IPS-20b (cell line): ENCODE measurements around the gene SIGLEC10.

Experiments used
- H3K27ac ChIP-seq: one replicate; pipeline ENCODE4 v1.5.1; 2013; ENCODE audit warnings: low read length
- H3K27me3 ChIP-seq: 2 replicates; pipeline ENCODE4 v1.6.1; 2013; ENCODE audit warnings: mild to moderate bottlenecking, low read length, inconsistent platforms; ENCODE audit not compliant: insufficient read depth
- H3K36me3 ChIP-seq: 2 replicates; pipeline ENCODE4 v1.6.1; 2013; ENCODE audit warnings: low read depth, mild to moderate bottlenecking, inconsistent platforms, low read length, moderate library complexity; ENCODE audit not compliant: insufficient read depth
- H3K4me1 ChIP-seq: 2 replicates; pipeline ENCODE4 v1.6.1; 2013; ENCODE audit warnings: mild to moderate bottlenecking, control low read depth, inconsistent platforms, low read length, moderate library complexity; ENCODE audit not compliant: insufficient read depth
- H3K4me3 ChIP-seq: 2 replicates; pipeline ENCODE4 v1.5.1; 2013; ENCODE audit warnings: mild to moderate bottlenecking, low read length, inconsistent platforms
- H3K9ac ChIP-seq: 2 replicates; pipeline ENCODE4 v1.6.1; 2013; ENCODE audit warnings: low read depth, mild to moderate bottlenecking, inconsistent platforms, low read length, moderate library complexity
- H3K9me3 ChIP-seq: 2 replicates; pipeline ENCODE4 v1.6.1; 2013; ENCODE audit warnings: mild to moderate bottlenecking, low read depth, low read length, inconsistent platforms; ENCODE audit not compliant: insufficient read depth

SIGLEC10 gene

DNA sequence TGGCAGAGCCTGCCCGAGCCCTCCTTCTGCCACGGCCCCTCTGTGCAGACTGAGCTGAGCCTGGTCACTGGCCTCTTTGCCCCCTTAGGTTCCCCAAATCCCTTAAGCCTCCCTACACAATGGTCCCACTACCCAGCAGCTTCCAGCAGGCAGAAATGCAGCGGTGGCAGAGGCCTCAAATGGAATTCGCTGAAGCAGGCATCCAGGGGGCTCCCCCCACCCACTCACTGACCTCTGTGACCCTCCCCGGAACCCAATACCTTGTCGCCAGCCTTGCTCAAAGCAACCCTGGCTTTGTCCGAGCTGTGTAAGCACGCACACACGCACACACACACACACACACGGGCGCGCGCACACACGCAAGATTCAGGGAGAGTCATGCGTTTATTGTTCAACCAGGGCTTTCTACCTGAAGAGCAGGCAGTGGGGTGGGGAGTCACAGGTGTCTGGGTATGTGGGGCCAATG, 29.5 kb downstream of the SIGLEC10 start, which contains the start of gene LIM2:
LIM2 (minus strand) TSS at position 51 of the 466 bp plus-strand sequence. CDS start 531 bp downstream, outside the sequence.
- Histone ChIP-seq H3K9ac (no peak within 1 kb of the TSS), H3K4me1 (no peaks in the 10 kb centered on the region; the same call in 1 of the 2 replicates)

DNA sequence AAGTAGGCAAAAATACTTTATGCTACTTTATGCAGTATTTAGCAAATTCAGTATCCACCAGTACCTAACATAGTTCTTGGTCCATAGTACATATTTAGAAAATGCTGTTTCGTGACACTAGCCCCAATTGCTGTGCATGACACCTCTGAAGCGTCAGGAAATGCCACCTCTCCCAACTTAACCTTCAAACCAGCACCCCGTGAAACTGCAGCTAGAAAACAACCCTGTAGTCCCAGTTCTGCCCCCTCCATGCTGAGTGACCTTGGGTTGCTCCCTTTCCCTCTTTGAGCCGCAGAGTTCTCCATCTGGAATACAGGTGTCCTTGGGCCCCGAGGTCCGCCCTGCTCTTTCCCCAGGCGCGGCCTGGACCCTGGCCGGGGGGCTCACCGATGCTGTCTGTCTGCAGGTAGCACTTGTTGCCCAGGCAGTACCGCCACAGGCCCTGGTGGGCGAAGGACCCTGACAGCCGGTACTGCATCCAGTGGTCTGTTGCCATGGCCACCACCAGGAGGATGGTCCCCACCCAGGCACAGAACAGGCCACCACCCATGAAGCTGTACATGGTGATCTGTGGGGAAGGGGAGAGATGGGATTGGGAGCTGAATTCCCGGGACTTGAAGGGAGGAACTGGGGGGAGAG, 30.4 kb downstream of the SIGLEC10 start:
- H3K9me3 ChIP-seq: no peaks in the 10 kb centered on the region; the same call in 1 of the 2 replicates

More for the DNA sequence above, 29.5 kb downstream of the SIGLEC10 start, which contains the start of gene LIM2:
- H3K36me3 ChIP-seq: no peaks in the 10 kb centered on the region
- no peak within 1 kb of the TSS for H3K4me3 ChIP-seq
- no peaks in the 10 kb centered on the region for H3K9me3 ChIP-seq
- H3K27me3 ChIP-seq: no peaks in the 10 kb centered on the region
- no peak within 1 kb of the TSS for H3K27ac ChIP-seq

DNA sequence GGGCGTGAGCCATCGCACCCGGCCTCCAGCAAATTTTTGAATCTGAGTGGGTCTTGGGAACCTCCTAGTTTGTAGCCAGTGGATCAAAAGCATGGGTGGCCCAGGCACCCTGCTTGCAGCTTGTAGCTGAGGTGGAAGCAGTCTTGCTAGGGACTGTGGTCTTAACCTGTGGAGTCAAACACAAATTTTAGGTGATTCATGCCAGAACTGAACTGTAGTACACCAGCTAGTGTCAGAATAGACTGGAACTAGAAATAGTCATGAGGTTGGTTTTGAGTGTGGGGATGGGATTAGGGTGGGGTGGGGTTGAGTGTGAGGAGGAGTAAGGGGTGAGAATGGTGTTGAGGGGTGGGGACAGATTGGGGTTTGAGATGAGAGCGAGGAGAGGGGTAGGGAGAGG, 35.4 kb downstream of the SIGLEC10 start:
- H3K27ac ChIP-seq: no peak overlapping the region
- H3K27me3 ChIP-seq: no peaks in the 10 kb centered on the region
- no peak overlapping the region for H3K4me3 ChIP-seq
- no peak overlapping the region for H3K9ac ChIP-seq
- peaks cover 7% of the 10 kb centered on the region for H3K9me3 ChIP-seq
- H3K36me3 ChIP-seq: no peaks in the 10 kb centered on the region
- H3K4me1 ChIP-seq: no peaks in the 10 kb centered on the region

More for the DNA sequence above, 30.4 kb downstream of the SIGLEC10 start:
- H3K9ac ChIP-seq: no peak overlapping the region
- no peak overlapping the region for H3K4me3 ChIP-seq
- no peaks in the 10 kb centered on the region; the same call in 1 of the 2 replicates for H3K4me1 ChIP-seq
- H3K27me3 ChIP-seq: no peaks in the 10 kb centered on the region
- H3K27ac ChIP-seq: no peak overlapping the region
- H3K36me3 ChIP-seq: no peaks in the 10 kb centered on the region

DNA sequence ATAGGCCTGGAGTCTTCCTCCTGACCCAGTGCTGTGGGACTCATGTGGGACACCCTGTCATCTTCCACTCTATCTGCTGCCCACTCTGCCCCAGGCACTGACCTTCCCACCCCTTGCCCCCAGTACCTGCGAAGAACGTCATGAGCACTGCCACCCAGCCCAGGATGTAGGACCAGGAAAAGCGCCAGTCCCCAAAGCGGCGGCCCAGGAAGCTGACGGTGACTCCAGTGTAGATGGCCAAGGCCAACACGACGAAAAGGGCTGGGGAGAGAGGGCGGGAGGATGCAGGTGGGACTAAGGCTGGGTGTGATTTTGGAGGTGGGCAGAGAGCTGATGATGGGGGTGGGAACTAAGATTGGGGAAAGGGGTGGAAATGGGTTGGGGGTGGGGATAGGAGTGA, 37.1 kb downstream of the SIGLEC10 start:
- peaks cover 7% of the 10 kb centered on the region for H3K9me3 ChIP-seq
- H3K9ac ChIP-seq: no peak overlapping the region

DNA sequence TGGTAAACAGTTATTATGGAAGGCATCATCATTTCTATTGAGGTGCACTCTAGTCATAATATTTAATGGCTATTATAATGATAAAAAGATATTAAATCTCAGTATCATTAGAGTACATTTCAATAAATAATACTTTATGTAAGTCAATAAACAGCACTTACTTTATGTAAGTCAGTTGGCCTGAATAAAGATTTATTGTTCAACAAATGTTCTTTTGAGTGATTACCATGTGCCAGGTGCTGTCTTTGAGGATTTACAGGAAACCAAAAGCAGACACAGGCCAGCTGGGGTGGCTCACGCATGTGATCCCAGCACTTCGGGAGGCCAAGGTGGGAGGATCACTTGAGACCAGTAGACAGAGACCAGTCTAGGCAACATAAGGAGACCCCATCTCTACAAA, 40.0 kb downstream of the SIGLEC10 start:
- H3K36me3 ChIP-seq: no peaks in the 10 kb centered on the region
- no peaks in the 10 kb centered on the region for H3K27me3 ChIP-seq
- no peak overlapping the region for H3K4me3 ChIP-seq
- H3K9ac ChIP-seq: no peak overlapping the region
- H3K4me1 ChIP-seq: no peaks in the 10 kb centered on the region
- H3K27ac ChIP-seq: no peak overlapping the region
- peaks cover 7% of the 10 kb centered on the region for H3K9me3 ChIP-seq

More for the DNA sequence above, 37.1 kb downstream of the SIGLEC10 start:
- Histone ChIP-seq H3K36me3 (no peaks in the 10 kb centered on the region), H3K4me3 (no peak overlapping the region), H3K4me1 (no peaks in the 10 kb centered on the region), H3K27ac (no peak overlapping the region), H3K27me3 (no peaks in the 10 kb centered on the region)

DNA sequence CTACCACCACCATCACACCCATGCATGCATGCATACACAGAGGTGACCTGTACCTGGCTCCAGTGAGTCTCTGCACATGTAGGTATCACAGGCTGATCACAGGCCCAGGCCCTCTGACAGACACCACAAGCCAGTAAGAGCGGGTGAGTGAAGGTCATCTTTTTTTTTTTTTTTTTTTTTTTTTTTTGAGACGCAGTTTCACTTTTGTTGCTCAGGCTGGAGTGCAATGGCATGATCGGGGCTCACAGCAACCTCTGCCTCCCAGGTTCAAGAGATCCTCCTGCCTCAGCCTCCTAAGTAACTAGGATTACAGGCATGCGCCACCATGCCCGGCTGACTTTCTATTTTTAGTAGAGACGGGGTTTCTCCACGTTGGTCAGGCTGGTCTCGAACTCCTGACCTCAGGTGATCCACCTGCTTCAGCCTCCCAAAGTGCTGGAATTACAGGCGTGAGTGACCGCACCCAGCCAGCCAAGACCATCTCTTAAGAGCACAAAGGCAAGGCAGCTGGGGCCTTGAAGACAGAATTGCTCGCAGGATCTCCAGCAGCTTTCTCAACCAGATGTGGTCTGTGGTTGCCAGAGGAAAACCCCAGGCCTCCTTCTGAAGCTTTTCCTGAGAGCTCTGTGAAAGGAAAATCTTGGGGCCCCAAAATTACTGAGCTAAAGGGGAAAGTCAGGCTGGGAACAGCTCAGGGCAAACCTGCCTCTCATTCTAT, 41.8 kb downstream of the SIGLEC10 start:
- Histone ChIP-seq H3K36me3 (no peaks in the 10 kb centered on the region), H3K27ac (no peak overlapping the region), H3K27me3 (no peaks in the 10 kb centered on the region), H3K9ac (no peak overlapping the region), H3K4me3 (no peak overlapping the region), H3K4me1 (no peaks in the 10 kb centered on the region), H3K9me3 (no peaks in the 10 kb centered on the region; the same call in 1 of the 2 replicates)

DNA sequence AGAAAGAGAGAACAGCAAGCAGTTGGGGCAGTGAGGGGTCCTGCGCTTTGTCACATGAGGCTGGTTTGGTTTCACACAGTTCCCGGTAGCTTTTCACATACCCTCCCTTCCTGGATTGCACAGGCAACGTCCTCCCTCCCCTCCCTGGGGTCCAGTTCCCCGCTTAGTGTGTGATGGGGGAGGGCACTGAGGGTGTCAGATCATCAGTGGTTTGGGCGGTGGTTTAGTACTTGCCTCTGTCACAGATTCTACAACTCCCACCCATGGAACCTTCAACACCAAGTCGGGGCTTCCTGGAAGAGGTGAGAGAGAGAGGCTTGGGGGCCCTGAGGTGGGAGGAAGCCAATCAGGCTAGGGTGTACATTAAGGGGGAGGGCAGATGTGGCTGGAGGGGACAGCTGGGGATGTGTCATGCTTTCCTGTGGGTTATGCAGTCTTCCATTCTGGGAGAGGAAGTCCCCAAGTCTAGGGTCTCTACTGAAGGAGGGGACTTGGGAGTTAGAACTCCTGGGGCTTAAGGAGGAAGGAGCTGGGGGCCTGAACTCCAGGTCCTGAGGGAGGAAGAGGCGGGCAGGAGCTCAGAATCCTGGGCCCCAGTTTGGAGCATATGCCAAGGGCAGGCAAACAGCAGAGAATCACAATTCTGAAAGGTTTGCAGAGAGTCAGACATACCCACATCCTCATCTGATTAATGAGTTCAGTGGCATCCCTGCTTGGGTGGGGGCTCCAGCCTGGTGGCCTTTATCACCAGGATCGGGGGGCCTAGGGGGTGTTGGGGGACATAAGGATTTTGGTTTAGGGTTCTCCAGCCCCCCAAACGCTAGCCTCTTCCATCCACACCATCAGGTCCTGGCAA, 44.6 kb downstream of the SIGLEC10 start, which contains the start of gene NKG7:
NKG7 (minus strand) TSS at position 6 of the 856 bp plus-strand sequence. CDS start 119 bp downstream, outside the sequence.
- Histone ChIP-seq H3K27ac (no peak within 1 kb of the TSS), H3K4me1 (peaks cover 6% of the 10 kb centered on the region; the same call in 1 of the 2 replicates), H3K9ac (no peak within 1 kb of the TSS), H3K36me3 (no peaks in the 10 kb centered on the region), H3K4me3 (no peak within 1 kb of the TSS), H3K9me3 (no peaks in the 10 kb centered on the region), H3K27me3 (no peaks in the 10 kb centered on the region)

DNA sequence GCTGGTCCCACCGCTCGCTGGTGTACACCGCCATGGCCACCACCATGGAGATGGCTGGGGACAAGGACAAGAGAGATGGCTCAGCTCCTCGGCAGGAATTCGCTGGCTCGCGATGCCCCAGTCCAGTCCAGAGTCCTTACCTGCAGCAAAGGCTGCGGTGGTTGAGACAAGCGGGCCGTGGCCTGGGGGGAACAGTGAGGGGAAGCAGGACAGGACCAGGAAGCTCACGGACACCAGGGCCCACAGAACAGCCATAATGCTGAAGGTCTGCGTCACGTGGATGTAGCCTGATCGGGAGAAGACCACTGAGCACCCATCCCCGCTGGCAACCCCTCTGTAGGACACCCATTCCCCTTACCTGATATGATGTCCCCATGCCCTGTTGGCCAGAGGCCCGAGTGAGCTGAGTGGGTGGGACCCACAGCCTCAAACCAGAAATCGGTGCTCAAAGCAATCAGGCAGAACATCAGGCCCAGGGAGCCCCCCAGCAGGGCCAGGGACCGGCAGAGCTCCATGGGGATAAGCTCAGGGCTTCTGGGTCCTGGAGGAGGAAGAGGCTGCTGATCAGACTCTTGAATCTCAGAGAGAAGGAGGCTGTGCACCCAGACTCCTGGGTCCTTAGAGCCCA, 45.3 kb downstream of the SIGLEC10 start:
- Histone ChIP-seq H3K27ac (no peak overlapping the region), H3K27me3 (no peaks in the 10 kb centered on the region), H3K9me3 (no peaks in the 10 kb centered on the region), H3K9ac (no peak overlapping the region), H3K36me3 (no peaks in the 10 kb centered on the region), H3K4me1 (peaks cover 6% of the 10 kb centered on the region; the same call in 1 of the 2 replicates), H3K4me3 (no peak overlapping the region)

DNA sequence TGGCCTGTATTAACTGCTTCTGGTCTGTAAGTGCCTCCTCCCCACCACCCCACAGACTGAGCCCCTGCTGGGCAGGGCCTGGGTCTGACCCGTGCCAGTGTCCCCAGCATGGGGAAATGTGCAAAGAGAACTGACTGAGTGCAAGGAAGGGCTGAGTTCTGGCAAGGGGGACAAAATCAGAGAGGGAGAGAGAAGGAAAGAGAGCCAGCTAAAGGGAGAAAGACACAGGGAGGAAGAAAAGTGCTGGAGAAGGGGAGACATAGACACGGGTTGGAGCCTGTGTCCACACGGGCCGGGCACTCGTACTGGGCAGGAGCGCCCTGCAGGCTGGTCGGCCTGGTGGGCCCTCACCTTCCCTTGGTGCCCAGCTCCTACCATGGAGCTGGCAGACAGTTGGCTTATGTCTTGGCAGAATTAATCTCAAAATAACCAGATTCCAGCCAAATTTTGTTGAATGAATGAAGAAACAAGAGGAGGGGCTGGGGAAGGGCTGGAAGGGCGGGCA, 46.2 kb downstream of the SIGLEC10 start:
- H3K27me3 ChIP-seq: no peaks in the 10 kb centered on the region
- no peaks in the 10 kb centered on the region for H3K9me3 ChIP-seq
- H3K36me3 ChIP-seq: no peaks in the 10 kb centered on the region
- no peak overlapping the region for H3K9ac ChIP-seq
- peaks cover 6% of the 10 kb centered on the region; the same call in 1 of the 2 replicates for H3K4me1 ChIP-seq
- H3K27ac ChIP-seq: no peak overlapping the region
- H3K4me3 ChIP-seq: no peak overlapping the region

DNA sequence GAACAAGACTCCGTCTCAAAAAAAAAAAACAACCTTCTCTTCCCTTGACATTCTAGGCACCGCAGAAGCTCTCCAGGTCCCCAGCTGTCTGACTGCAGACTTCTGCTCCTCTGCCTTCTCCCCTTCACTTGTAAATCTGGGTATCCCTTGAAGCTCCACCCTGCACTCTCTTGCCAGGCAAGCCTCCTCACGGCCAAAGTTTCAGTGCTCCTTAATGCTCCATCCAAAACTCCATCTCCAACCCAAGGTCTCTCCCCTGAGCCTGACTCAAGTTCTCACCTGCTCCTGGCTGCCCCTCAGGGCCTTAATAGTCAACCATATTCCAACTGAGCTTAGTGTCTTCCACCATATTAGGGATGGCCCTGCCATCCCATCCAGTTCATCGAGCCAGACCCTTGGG, 47.2 kb downstream of the SIGLEC10 start:
- Histone ChIP-seq H3K36me3 (no peaks in the 10 kb centered on the region), H3K27me3 (no peaks in the 10 kb centered on the region), H3K9me3 (no peaks in the 10 kb centered on the region), H3K27ac (no peak overlapping the region), H3K9ac (no peak overlapping the region), H3K4me1 (peaks cover 12% of the 10 kb centered on the region; the same call in 1 of the 2 replicates), H3K4me3 (no peak overlapping the region)
